Keratinocyte (primary cell): Measurements from ENCODE around the gene ARL15. TPM values are rescaled to one million over a fixed set of nuclear protein-coding genes. Genes with fewer than 3 reads are reported as not detected.

Experiments used
- DNase-seq: peaks from one replicate; pipeline ENCODE4 v3.0.0-alpha.2; 2011; ENCODE audit warnings: low read depth, missing footprints, low spot score
- FAIRE-seq: peaks from 2 replicates; lab custom pipeline; 2011; peaks lifted over from hg19 to GRCh38; lab: Jason Lieb, UNC
- H2AFZ ChIP-seq: 2 replicates; pipeline ENCODE4 v1.6.0; 2012; ENCODE audit warnings: low read length, control low read depth, inconsistent platforms; ENCODE audit not compliant: control insufficient read depth
- H3K27ac ChIP-seq: 2 replicates; pipeline ENCODE4 v1.5.1; 2011; ENCODE audit warnings: low read length; ENCODE audit not compliant: control insufficient read depth, insufficient read depth
- H3K27me3 ChIP-seq: 3 replicates; pipeline ENCODE4 v1.6.0; 2011; ENCODE audit warnings: low read length; ENCODE audit not compliant: control insufficient read depth, insufficient read depth; ENCODE audit errors: extremely low read depth
- H3K36me3 ChIP-seq, 2 experiments: 2 replicates in 1 of 2; 3 replicates in 1 of 2; pipeline ENCODE4 v1.5.1; 2011; ENCODE audit warnings: low read length in 2 of 2, mild to moderate bottlenecking in 1 of 2; ENCODE audit not compliant: control insufficient read depth in 2 of 2, insufficient read depth in 2 of 2; ENCODE audit errors: extremely low read depth in 1 of 2
- H3K4me1 ChIP-seq: 3 replicates; pipeline ENCODE4 v1.5.1; 2011; ENCODE audit warnings: low read length; ENCODE audit not compliant: control insufficient read depth, insufficient read depth; ENCODE audit errors: extremely low read depth
- H3K4me2 ChIP-seq: 3 replicates; pipeline ENCODE4 v1.6.0; 2011; ENCODE audit warnings: low read depth, low read length; ENCODE audit not compliant: control insufficient read depth, insufficient read depth; ENCODE audit errors: extremely low read depth
- H3K4me3 ChIP-seq, 3 experiments: fragments of 200-600 bp in 1 of 3; sonication (generic) in 1 of 3; 2 replicates in 2 of 3; 3 replicates in 1 of 3; pipeline ENCODE4 v1.5.1; 2011 to 2016; ENCODE audit warnings: low read length in 3 of 3, mild to moderate bottlenecking in 3 of 3, control low read depth in 2 of 3, inconsistent platforms in 1 of 3, low read depth in 1 of 3, mixed read lengths in 1 of 3, mixed run types in 1 of 3, moderate library complexity in 1 of 3; ENCODE audit not compliant: control insufficient read depth in 2 of 3, insufficient read depth in 2 of 3; ENCODE audit errors: extremely low read depth in 1 of 3
- H3K79me2 ChIP-seq: 2 replicates; pipeline ENCODE4 v1.6.0; 2012; ENCODE audit warnings: low read length; ENCODE audit not compliant: control insufficient read depth, insufficient read depth
- H3K9ac ChIP-seq: 3 replicates; pipeline ENCODE4 v1.6.0; 2011; ENCODE audit warnings: low read length; ENCODE audit not compliant: control insufficient read depth, insufficient read depth; ENCODE audit errors: extremely low read depth
- H3K9me1 ChIP-seq: 3 replicates; pipeline ENCODE4 v1.6.0; 2011; ENCODE audit warnings: low read length; ENCODE audit not compliant: control insufficient read depth, insufficient read depth; ENCODE audit errors: extremely low read depth
- H3K9me3 ChIP-seq: 2 replicates; pipeline ENCODE4 v1.5.1; 2012; ENCODE audit warnings: low read depth, low read length; ENCODE audit not compliant: control insufficient read depth
- H4K20me1 ChIP-seq: 3 replicates; pipeline ENCODE4 v1.6.0; 2011; ENCODE audit warnings: low read length; ENCODE audit not compliant: control insufficient read depth, insufficient read depth; ENCODE audit errors: extremely low read depth
- EZH2 ChIP-seq: IDR thresholded peaks from one replicate; pipeline ENCODE4 v1.6.1; 2012; ENCODE audit warnings: inconsistent platforms, mild to moderate bottlenecking, low read length, moderate library complexity
- dilution Hi-C: fragments of 300-500 bp; cut with MboI; formaldehyde crosslinking; loops from one replicate; pipeline ENCODE4 v1.7.0; 2020; ENCODE audit warnings: low sequenced_read_pairs; ENCODE audit not compliant: extremely low pct_ligation_motif_present
- polyA plus RNA-seq, 5 experiments: library from polyadenylated mRNA; depleted of rRNA in 3 of 5; stranded (reverse) in 3 of 5; stranded (forward) in 1 of 5; unstranded in 1 of 5; fragments of >200 nt; gene quantifications; 1 replicate in 1 of 5; 2 replicates in 3 of 5; 3 replicates in 1 of 5; pipeline versions ENCODE4 v1.2.1 to v1.2.3, GENCODE V29; 2011 to 2012; ENCODE audit warnings: missing spikeins in 2 of 5, low read depth in 1 of 5, low replicate concordance in 1 of 5
- TF ChIP-seq, protein P1 (sequence below), 3 experiments: IDR thresholded peaks in 1 of 3; conservative IDR thresholded peaks in 1 of 3; optimal IDR thresholded peaks in 1 of 3; 2 replicates in 2 of 3; 3 replicates in 1 of 3; pipeline versions ENCODE3 to v1.5.1; 2011; ENCODE audit warnings: low read length in 3 of 3, mild to moderate bottlenecking in 3 of 3, moderate library complexity in 2 of 3, control low read depth in 1 of 3, inconsistent platforms in 1 of 3; ENCODE audit not compliant: insufficient read depth in 2 of 3; ENCODE audit errors: extremely low read depth in 1 of 3

The ARL15 gene
- polyA plus RNA-seq, 1 donor (not counting 4 experiments of a cell fraction or from before 2014, with no cell fraction given): 19.7 TPM

DNA sequence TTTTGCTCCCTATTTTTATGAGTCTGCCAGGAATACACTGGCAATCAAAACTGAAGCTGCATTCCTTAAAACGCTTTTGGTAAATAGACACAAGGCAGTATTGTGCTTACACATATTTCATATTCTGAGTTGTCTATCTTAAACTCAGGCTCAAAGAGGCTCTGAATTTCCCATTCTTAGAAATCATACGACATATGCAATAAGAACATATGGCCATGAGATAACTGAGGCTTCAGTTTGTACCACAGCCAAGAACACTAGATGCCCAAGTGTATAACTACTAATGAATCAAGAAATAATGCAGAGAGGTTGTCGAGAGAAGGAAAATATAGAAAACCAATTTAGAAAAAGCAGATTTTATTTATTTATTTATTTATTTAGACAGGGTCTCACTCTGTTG lies 392.5 kb downstream of the ARL15 start:
- DNase-seq (no peak), FAIRE-seq (no peak)
- no peaks in the 10 kb centered on the region for H3K27me3 ChIP-seq
- H2AFZ ChIP-seq: no peak overlapping the region
- H3K9me3 ChIP-seq: no peaks in the 10 kb centered on the region
- TF ChIP-seq, protein P1, sequence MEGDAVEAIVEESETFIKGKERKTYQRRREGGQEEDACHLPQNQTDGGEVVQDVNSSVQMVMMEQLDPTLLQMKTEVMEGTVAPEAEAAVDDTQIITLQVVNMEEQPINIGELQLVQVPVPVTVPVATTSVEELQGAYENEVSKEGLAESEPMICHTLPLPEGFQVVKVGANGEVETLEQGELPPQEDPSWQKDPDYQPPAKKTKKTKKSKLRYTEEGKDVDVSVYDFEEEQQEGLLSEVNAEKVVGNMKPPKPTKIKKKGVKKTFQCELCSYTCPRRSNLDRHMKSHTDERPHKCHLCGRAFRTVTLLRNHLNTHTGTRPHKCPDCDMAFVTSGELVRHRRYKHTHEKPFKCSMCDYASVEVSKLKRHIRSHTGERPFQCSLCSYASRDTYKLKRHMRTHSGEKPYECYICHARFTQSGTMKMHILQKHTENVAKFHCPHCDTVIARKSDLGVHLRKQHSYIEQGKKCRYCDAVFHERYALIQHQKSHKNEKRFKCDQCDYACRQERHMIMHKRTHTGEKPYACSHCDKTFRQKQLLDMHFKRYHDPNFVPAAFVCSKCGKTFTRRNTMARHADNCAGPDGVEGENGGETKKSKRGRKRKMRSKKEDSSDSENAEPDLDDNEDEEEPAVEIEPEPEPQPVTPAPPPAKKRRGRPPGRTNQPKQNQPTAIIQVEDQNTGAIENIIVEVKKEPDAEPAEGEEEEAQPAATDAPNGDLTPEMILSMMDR (optimal IDR thresholded peaks at IDR 0.05 in 1 of 3, IDR thresholded peaks at IDR 0.05 in 1 of 3, conservative IDR thresholded peaks at IDR 0.05 in 1 of 3; ENCODE audit: extremely low read depth in 1 of 3, insufficient read depth in 2 of 3, low read length in 3 of 3): no peak
- TF ChIP-seq EZH2: no peak
- H3K9ac ChIP-seq: no peak overlapping the region
- H3K27ac ChIP-seq: no peak overlapping the region
- no peaks in the 10 kb centered on the region for H4K20me1 ChIP-seq
- no peaks in the 10 kb centered on the region for H3K36me3 ChIP-seq
- no peaks in the 10 kb centered on the region for H3K9me1 ChIP-seq
- H3K79me2 ChIP-seq: no peaks in the 10 kb centered on the region
- dilution Hi-C loops: no loop called here
- peaks cover 6% of the 10 kb centered on the region for H3K4me1 ChIP-seq
- no peak overlapping the region for H3K4me2 ChIP-seq
- no peak overlapping the region for H3K4me3 ChIP-seq

GRCh38 chr5:53917095-53917494 lies 393.3 kb downstream of the ARL15 start:
- H3K27me3 ChIP-seq: no peaks in the 10 kb centered on the region
- TF ChIP-seq, protein P1 (optimal IDR thresholded peaks at IDR 0.05 in 1 of 3, IDR thresholded peaks at IDR 0.05 in 1 of 3, conservative IDR thresholded peaks at IDR 0.05 in 1 of 3; ENCODE audit: extremely low read depth in 1 of 3, insufficient read depth in 2 of 3, low read length in 3 of 3): peak in 2 of 3 experiments; percentile 33 to 41
- TF ChIP-seq EZH2: no peak
- no peaks in the 10 kb centered on the region for H3K36me3 ChIP-seq
- no peak overlapping the region for H3K9ac ChIP-seq
- FAIRE-seq (peak; percentile 59), DNase-seq (no peak)
- no peak overlapping the region for H3K4me2 ChIP-seq
- H3K27ac ChIP-seq: no peak overlapping the region
- H3K4me1 ChIP-seq: peaks cover 6% of the 10 kb centered on the region
- no peaks in the 10 kb centered on the region for H3K9me3 ChIP-seq
- no peak overlapping the region for H3K4me3 ChIP-seq
- no peaks in the 10 kb centered on the region for H3K9me1 ChIP-seq
- H2AFZ ChIP-seq: no peak overlapping the region
- no peaks in the 10 kb centered on the region for H3K79me2 ChIP-seq
- H4K20me1 ChIP-seq: no peaks in the 10 kb centered on the region
- dilution Hi-C loops: no loop called here
